CD4-positive, alpha-beta memory T cell (primary cell): ENCODE data around the gene XRCC4. TPM values are rescaled to one million over a fixed set of nuclear protein-coding genes. Genes with fewer than 3 reads are reported as not detected.

Experiments used
- CTCF ChIA-PET: fragments of 350-600 bp; sonication (Branson Sonifier 250); formaldehyde crosslinking; loops from one replicate; lab custom pipeline; 2021; ENCODE audit warnings: inconsistent platforms; ENCODE audit not compliant: partially characterized antibody; lab: Charles Lee
- POLR2A ChIA-PET: fragments of 350-600 bp; sonication (Branson Sonifier 250); formaldehyde crosslinking; loops from one replicate; lab custom pipeline; 2021; ENCODE audit not compliant: partially characterized antibody; lab: Charles Lee
- DNase-seq, 5 donors: peaks; one replicate each; pipeline versions ENCODE4 v3.0.0 to v3.0.0-alpha.2; 2020 to 2022; ENCODE audit warnings: mixed read lengths in 1 of 5
- H3K27ac ChIP-seq: one replicate; pipeline ENCODE4 v1.7.0; 2013; ENCODE audit warnings: low read depth, low read length
- H3K27me3 ChIP-seq: 2 replicates; pipeline ENCODE4 v1.7.0; 2013; ENCODE audit warnings: mild to moderate bottlenecking, low read length, moderate library complexity; ENCODE audit not compliant: insufficient read depth
- H3K36me3 ChIP-seq: 2 replicates; pipeline ENCODE4 v1.7.0; 2013; ENCODE audit warnings: mild to moderate bottlenecking, low read length, moderate library complexity; ENCODE audit not compliant: insufficient read depth
- H3K4me1 ChIP-seq: 2 replicates; pipeline ENCODE4 v1.7.0; 2013; ENCODE audit warnings: mild to moderate bottlenecking, low read length, moderate library complexity; ENCODE audit not compliant: insufficient read depth
- H3K4me3 ChIP-seq, 2 donors: one replicate each; pipeline ENCODE4 v1.7.0; 2013; ENCODE audit warnings: low read length in 2 of 2, mild to moderate bottlenecking in 1 of 2
- H3K9me3 ChIP-seq, 2 donors: one replicate each; pipeline ENCODE4 v1.7.0; 2013; ENCODE audit warnings: low read length in 2 of 2, control low read depth in 1 of 2; ENCODE audit not compliant: control insufficient read depth in 1 of 2
- H3K27ac Mint-ChIP-seq, 7 donors: one replicate each; pipeline ENCODE4 v1.8.0; 2020 to 2021; ENCODE audit warnings: mixed read lengths in 7 of 7, mild to moderate bottlenecking in 6 of 7, inconsistent platforms in 3 of 7, moderate library complexity in 3 of 7
- H3K27me3 Mint-ChIP-seq, 2 donors: one replicate each; pipeline ENCODE4 v1.8.0; 2020 to 2021; ENCODE audit warnings: mixed read lengths in 2 of 2
- H3K36me3 Mint-ChIP-seq, 2 donors: one replicate each; pipeline ENCODE4 v1.8.0; 2020 to 2021; ENCODE audit warnings: mixed read lengths in 2 of 2, inconsistent platforms in 1 of 2, mild to moderate bottlenecking in 1 of 2
- H3K4me1 Mint-ChIP-seq, 4 donors: one replicate each; pipeline ENCODE4 v1.8.0; 2020 to 2021; ENCODE audit warnings: mixed read lengths in 4 of 4, mild to moderate bottlenecking in 1 of 4
- H3K4me3 Mint-ChIP-seq, 8 donors: one replicate each; pipeline ENCODE4 v1.8.0; 2020 to 2021; ENCODE audit warnings: mixed read lengths in 8 of 8, mild to moderate bottlenecking in 7 of 8, moderate library complexity in 6 of 8, inconsistent platforms in 3 of 8
- H3K9me3 Mint-ChIP-seq, 8 donors: one replicate each; pipeline ENCODE4 v1.8.0; 2020 to 2021; ENCODE audit warnings: mixed read lengths in 8 of 8, mild to moderate bottlenecking in 5 of 8, inconsistent platforms in 3 of 8, moderate library complexity in 1 of 8
- intact Hi-C: fragments of 100-400 bp; cut with micrococcal nuclease; formaldehyde crosslinking; loops from one replicate; pipeline ENCODE4 v1.15.1; 2023
- polyA plus RNA-seq, 2 donors: library from polyadenylated mRNA; unstranded; fragments of 300-500 nt; fragmentation: Illumina TruSeq; gene quantifications; one replicate each; pipeline ENCODE4 v1.2.3, GENCODE V29; 2021
- total RNA-seq, 2 experiments: library from RNA; stranded (reverse); gene quantifications; one replicate each; pipeline ENCODE4 v1.2.3, GENCODE V29; 2021

The XRCC4 gene
- total and polyA plus RNA-seq, 4 experiments from 2014 or later, result 4.1 to 9.8 (median 5.7) TPM

GRCh38 chr5:83313436-83313835, 236.1 kb downstream of the XRCC4 start:
- H3K27me3 Mint-ChIP-seq, result no peaks in the 10 kb centered on the region

GRCh38 chr5:83321483-83322055, 244.2 kb downstream of the XRCC4 start:
- H3K36me3 Mint-ChIP-seq, result no peaks in the 10 kb centered on the region
- H3K4me1 Mint-ChIP-seq, result no peaks in the 10 kb centered on the region
- H3K27me3 Mint-ChIP-seq, result no peaks in the 10 kb centered on the region
- Histone ChIP-seq H3K36me3 (no peaks in the 10 kb centered on the region), H3K4me3 (no peak overlapping the region), H3K27ac (no peak overlapping the region), H3K27me3 (no peaks in the 10 kb centered on the region), H3K4me1 (no peaks in the 10 kb centered on the region), H3K9me3 (no peaks in the 10 kb centered on the region)
- peaks cover 0 to 1% (median 0%) of the 10 kb centered on the region in 8 donors for H3K9me3 Mint-ChIP-seq
- intact Hi-C loops, result no loop called here
- H3K27ac Mint-ChIP-seq, result no peak overlapping the region
- CTCF ChIA-PET, result no interaction called here
- no peak for DNase-seq
- no peak overlapping the region for H3K4me3 Mint-ChIP-seq
- POLR2A ChIA-PET, result no interaction called here

More at GRCh38 chr5:83313436-83313835, 236.1 kb downstream of the XRCC4 start:
- Histone ChIP-seq H3K27me3 (no peaks in the 10 kb centered on the region), H3K4me3 (no peak overlapping the region), H3K36me3 (no peaks in the 10 kb centered on the region), H3K9me3 (no peaks in the 10 kb centered on the region), H3K27ac (no peak overlapping the region), H3K4me1 (no peaks in the 10 kb centered on the region)
- POLR2A ChIA-PET, result no interaction called here
- Mint-ChIP-seq H3K4me3 (no peak overlapping the region), H3K9me3 (peaks cover 3 to 17% (median 9%) of the 10 kb centered on the region in 8 donors), H3K36me3 (peaks cover 4 to 16% of the 10 kb centered on the region in 2 donors), H3K4me1 (no peaks in the 10 kb centered on the region), H3K27ac (no peak overlapping the region)
- no peak for DNase-seq
- CTCF ChIA-PET, result no interaction called here
- intact Hi-C loops, result no loop called here

GRCh38 chr5:83322273-83322924, 245.1 kb downstream of the XRCC4 start:
- ChIA-PET POLR2A (no interaction called here), CTCF (no interaction called here)
- H3K9me3 Mint-ChIP-seq, result peaks cover 0 to 1% (median 0%) of the 10 kb centered on the region in 8 donors
- H3K27ac ChIP-seq, result no peak overlapping the region
- H3K4me3 ChIP-seq, result no peak overlapping the region
- no peaks in the 10 kb centered on the region for H3K36me3 Mint-ChIP-seq
- H3K27ac Mint-ChIP-seq, result no peak overlapping the region
- no peaks in the 10 kb centered on the region for H3K27me3 ChIP-seq
- no peaks in the 10 kb centered on the region for H3K27me3 Mint-ChIP-seq
- no peaks in the 10 kb centered on the region for H3K9me3 ChIP-seq
- no peak for DNase-seq
- no peaks in the 10 kb centered on the region for H3K4me1 ChIP-seq
- H3K4me1 Mint-ChIP-seq, result no peaks in the 10 kb centered on the region
- intact Hi-C loops, result no loop called here
- no peaks in the 10 kb centered on the region for H3K36me3 ChIP-seq
- no peak overlapping the region for H3K4me3 Mint-ChIP-seq

DNA sequence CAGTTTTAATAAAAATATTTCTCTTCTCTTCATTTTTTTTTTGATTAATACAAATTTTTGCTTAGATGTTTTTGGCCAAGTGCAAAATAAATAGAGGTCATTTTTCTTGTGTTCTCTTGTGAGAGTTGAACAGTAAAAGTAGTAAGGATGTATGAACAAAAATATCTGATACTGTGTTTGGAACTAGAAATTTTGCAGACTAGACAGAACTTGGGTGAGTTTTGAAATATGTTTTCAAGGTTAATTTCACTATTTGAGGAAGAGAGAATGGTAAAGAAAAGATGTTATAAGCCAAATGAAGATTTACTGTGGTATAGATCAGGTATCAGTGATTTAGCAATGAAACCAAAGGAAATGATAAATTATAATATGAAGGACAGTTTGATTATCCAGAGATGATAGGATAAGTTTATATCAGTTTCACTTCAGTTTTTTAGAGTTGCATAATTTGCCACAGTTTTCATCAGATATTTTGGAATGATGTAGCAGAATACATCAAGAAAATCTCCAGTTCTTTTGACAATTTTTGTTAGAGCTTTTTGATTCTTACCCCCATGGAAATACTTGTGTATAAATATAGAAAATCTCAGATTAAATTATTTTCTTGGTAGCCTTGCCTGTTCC, 246.3 kb downstream of the XRCC4 start:
- peaks cover 0 to 1% (median 0%) of the 10 kb centered on the region in 8 donors for H3K9me3 Mint-ChIP-seq
- no peak overlapping the region for H3K27ac Mint-ChIP-seq
- no peak overlapping the region for H3K4me3 ChIP-seq
- ChIA-PET CTCF (no interaction called here), POLR2A (no interaction called here)
- intact Hi-C loops, result no loop called here
- DNase-seq, result no peak
- H3K9me3 ChIP-seq, result no peaks in the 10 kb centered on the region
- H3K27me3 Mint-ChIP-seq, result no peaks in the 10 kb centered on the region
- no peaks in the 10 kb centered on the region for H3K4me1 Mint-ChIP-seq
- no peaks in the 10 kb centered on the region for H3K36me3 Mint-ChIP-seq
- H3K4me1 ChIP-seq, result no peaks in the 10 kb centered on the region
- no peaks in the 10 kb centered on the region for H3K36me3 ChIP-seq
- no peak overlapping the region for H3K27ac ChIP-seq
- no peaks in the 10 kb centered on the region for H3K27me3 ChIP-seq
- no peak overlapping the region for H3K4me3 Mint-ChIP-seq

DNA sequence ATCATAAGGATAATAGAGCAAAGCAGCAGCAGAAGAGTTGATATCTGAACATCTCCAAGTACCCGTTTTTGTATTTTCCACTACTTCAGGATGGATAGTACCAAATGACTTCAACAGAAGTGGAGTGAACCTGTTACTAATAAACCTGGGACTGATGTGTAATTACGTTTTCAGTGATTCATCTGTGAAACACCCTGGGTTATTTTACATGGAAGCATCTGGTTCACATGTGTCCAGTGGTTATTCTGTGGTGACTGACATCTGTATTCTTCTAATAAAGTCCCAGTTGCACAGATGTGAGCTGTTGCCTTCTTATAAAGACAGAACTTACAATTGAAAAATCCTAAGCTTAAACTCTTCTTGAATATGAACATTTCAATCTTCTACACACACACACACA, 254.5 kb downstream of the XRCC4 start:
- Mint-ChIP-seq H3K4me1 (peaks cover 0 to 2% (median 0%) of the 10 kb centered on the region in 4 donors), H3K27ac (no peak overlapping the region), H3K27me3 (no peaks in the 10 kb centered on the region), H3K4me3 (no peak overlapping the region), H3K9me3 (no peaks in the 10 kb centered on the region), H3K36me3 (no peaks in the 10 kb centered on the region)
- Histone ChIP-seq H3K27ac (no peak overlapping the region), H3K4me3 (no peak overlapping the region), H3K36me3 (no peaks in the 10 kb centered on the region), H3K9me3 (no peaks in the 10 kb centered on the region), H3K4me1 (no peaks in the 10 kb centered on the region), H3K27me3 (no peaks in the 10 kb centered on the region)
- ChIA-PET CTCF (no interaction called here), POLR2A (no interaction called here)
- intact Hi-C loops, result no loop called here
- no peak for DNase-seq

GRCh38 chr5:83337453-83338035, 260.2 kb downstream of the XRCC4 start:
- peak overlapping the region in 1 of 7 donors; percentile 20 for H3K27ac Mint-ChIP-seq

DNA sequence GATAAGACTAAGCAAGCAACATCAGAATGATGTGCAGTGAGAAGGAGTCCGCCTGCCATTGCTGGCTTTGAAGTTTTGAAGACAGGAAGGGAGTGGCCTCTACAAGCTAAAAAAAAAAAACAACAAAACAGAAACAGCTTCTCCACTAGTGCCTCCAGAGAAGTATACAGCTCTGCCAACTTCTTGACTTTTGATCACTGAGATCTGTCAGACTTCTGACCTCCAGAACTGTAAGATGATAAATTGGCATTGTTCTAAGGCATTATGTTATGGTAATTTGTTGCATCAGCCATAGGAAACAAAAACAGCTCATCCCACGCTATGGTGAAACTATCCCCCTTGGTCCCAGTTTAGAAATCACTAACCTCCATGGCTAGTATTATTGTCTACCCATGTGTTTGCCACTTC, 263.2 kb downstream of the XRCC4 start:
- H3K27me3 Mint-ChIP-seq, result no peaks in the 10 kb centered on the region
- H3K27me3 ChIP-seq, result no peaks in the 10 kb centered on the region
- H3K27ac Mint-ChIP-seq, result peak overlapping the region; percentile 68 to 93 (median 87)
- H3K9me3 Mint-ChIP-seq, result peaks cover 0 to 5% (median 0%) of the 10 kb centered on the region in 8 donors
- H3K36me3 Mint-ChIP-seq, result no peaks in the 10 kb centered on the region
- peak overlapping the region in 1 of 2 donors; percentile 6 for H3K4me3 ChIP-seq
- no peaks in the 10 kb centered on the region for H3K9me3 ChIP-seq
- H3K36me3 ChIP-seq, result no peaks in the 10 kb centered on the region
- ChIA-PET POLR2A (interaction anchor here (0.9 to 1.0 kb wide), 2 partner anchors 263 to 983 kb away, joined by 3 read pairs; partner anchors contain the start of gene XRCC4), CTCF (no interaction called here)
- peak overlapping the region; percentile 36 to 79 (median 68) for H3K4me3 Mint-ChIP-seq
- DNase-seq, result peak in 4 of 5 donors; percentile 48 to 61 (median 54)
- intact Hi-C loops, result loop anchor here (1.0 to 5.0 kb wide), 2 partner anchors 263 to 983 kb away; partner anchors contain the start of genes TMEM167A and XRCC4
- H3K4me1 Mint-ChIP-seq, result peaks cover 20 to 24% (median 21%) of the 10 kb centered on the region in 4 donors
- peak overlapping the region; percentile 13 for H3K27ac ChIP-seq
- H3K4me1 ChIP-seq, result peaks cover 23% of the 10 kb centered on the region

More at GRCh38 chr5:83337453-83338035, 260.2 kb downstream of the XRCC4 start:
- Histone ChIP-seq H3K27me3 (no peaks in the 10 kb centered on the region), H3K27ac (no peak overlapping the region), H3K4me1 (peaks cover 23% of the 10 kb centered on the region), H3K9me3 (no peaks in the 10 kb centered on the region), H3K4me3 (no peak overlapping the region), H3K36me3 (no peaks in the 10 kb centered on the region)
- Mint-ChIP-seq H3K36me3 (no peaks in the 10 kb centered on the region), H3K4me3 (peak overlapping the region in 1 of 8 donors; percentile 0), H3K4me1 (peaks cover 20 to 24% (median 21%) of the 10 kb centered on the region in 4 donors), H3K9me3 (peaks cover 0 to 2% (median 0%) of the 10 kb centered on the region in 8 donors), H3K27me3 (no peaks in the 10 kb centered on the region)
- ChIA-PET CTCF (no interaction called here), POLR2A (no interaction called here)
- intact Hi-C loops, result no loop called here
- no peak for DNase-seq
